PC-9 (cell line): ENCODE measurements around the gene CPSF4L. TPM values are rescaled to one million over a fixed set of nuclear protein-coding genes. Genes with fewer than 3 reads are reported as not detected.

Experiments
- BruUV-seq: library from RNA; stranded (reverse); fragments of 400-500 nt; replicated peaks from 2 replicates; lab custom pipeline; 2021; lab: Mats Ljungman, UMichigan
- CTCF ChIA-PET: fragments of 300-600 bp; sonication (Branson Sonifier 250); formaldehyde crosslinking; loops from one replicate; lab custom pipeline; 2022; ENCODE audit warnings: antibody characterized with exemption; lab: Charles Lee
- POLR2A ChIA-PET: fragments of 300-600 bp; sonication (Branson Sonifier 250); formaldehyde crosslinking; loops from one replicate; lab custom pipeline; 2022; ENCODE audit warnings: antibody characterized with exemption; ENCODE audit not compliant: unreplicated experiment; lab: Charles Lee
- DNase-seq, 2 experiments: peaks; one replicate each; pipeline versions ENCODE4 v3.0.0 to v3.0.0-alpha.2; 2015 to 2022; ENCODE audit warnings: mixed read lengths in 1 of 2
- H2AFZ ChIP-seq: fragments of 200-600 bp; sonication (generic); 2 replicates; pipeline ENCODE4 v1.8.1; 2017; ENCODE audit warnings: antibody characterized with exemption
- H3F3A ChIP-seq: fragments of 200-600 bp; sonication (generic); 2 replicates; pipeline ENCODE4 v1.8.1; 2017; ENCODE audit warnings: antibody characterized with exemption, mild to moderate bottlenecking, low read depth; ENCODE audit not compliant: insufficient read depth
- H3K27ac ChIP-seq: fragments of 200-600 bp; sonication (generic); 2 replicates; pipeline ENCODE4 v1.6.1; 2016; ENCODE audit warnings: mixed run types
- H3K27me3 ChIP-seq: fragments of 200-600 bp; sonication (generic); 2 replicates; pipeline ENCODE4 v1.6.1; 2016; ENCODE audit warnings: low read depth, mixed run types; ENCODE audit not compliant: insufficient read depth
- H3K36me3 ChIP-seq: fragments of 200-600 bp; sonication (generic); 2 replicates; pipeline ENCODE4 v1.6.1; 2016; ENCODE audit warnings: low read depth, mixed run types
- H3K4me1 ChIP-seq: fragments of 200-600 bp; sonication (generic); replicated peaks from 2 replicates; pipeline ENCODE4 v1.6.1; 2016; ENCODE audit warnings: mixed run types; ENCODE audit not compliant: insufficient read depth
- H3K4me2 ChIP-seq: fragments of 200-600 bp; sonication (generic); 2 replicates; pipeline ENCODE4 v1.6.1; 2017; ENCODE audit warnings: mixed run types
- H3K4me3 ChIP-seq: fragments of 200-600 bp; sonication (generic); 2 replicates; pipeline ENCODE4 v1.6.1; 2016; ENCODE audit warnings: mixed run types
- H3K79me2 ChIP-seq: fragments of 200-600 bp; sonication (generic); 2 replicates; pipeline ENCODE4 v1.6.1; 2017; ENCODE audit warnings: low read depth, mixed run types
- H3K9me2 ChIP-seq: fragments of 200-600 bp; sonication (generic); 2 replicates; pipeline ENCODE4 v1.8.1; 2017; ENCODE audit warnings: mild to moderate bottlenecking; ENCODE audit not compliant: insufficient read depth
- H3K9me3 ChIP-seq: fragments of 200-600 bp; sonication (generic); 2 replicates; pipeline ENCODE4 v1.8.1; 2016; ENCODE audit warnings: low read depth; ENCODE audit not compliant: insufficient read depth
- H4K20me1 ChIP-seq: fragments of 200-600 bp; sonication (generic); 2 replicates; pipeline ENCODE4 v1.8.1; 2017; ENCODE audit not compliant: insufficient read depth
- CTCF ChIP-seq: fragments of 200-600 bp; sonication (generic); conservative IDR thresholded peaks from 2 replicates; pipeline ENCODE4 v1.6.1; 2017; ENCODE audit warnings: mixed run types, antibody characterized with exemption, mild to moderate bottlenecking, moderate library complexity
- EZH2 ChIP-seq: fragments of 200-600 bp; sonication (generic); IDR thresholded peaks from 2 replicates; pipeline ENCODE4 v1.8.0; 2017; ENCODE audit warnings: antibody characterized with exemption, low read depth
- intact Hi-C: fragments of 100-400 bp; cut with micrococcal nuclease; formaldehyde crosslinking; loops from one replicate; pipeline ENCODE4 v1.10.0; 2022; ENCODE audit not compliant: unreplicated experiment
- total RNA-seq: library from RNA; stranded (reverse); gene quantifications from 2 replicates; pipeline ENCODE4 v1.2.3, GENCODE V29; 2021

Gene CPSF4L
- total RNA-seq, 1 experiment from 2014 or later = 0.52 TPM

- H3K36me3 ChIP-seq = peaks cover 13% of the 10 kb centered on the region; the same call in 1 of the 2 replicates
- no TSS peak for BruUV-seq
- CTCF ChIA-PET = interaction anchor here (0.6 to 1.0 kb wide), 2 partner anchors 15 to 704 kb away, joined by 3 read pairs; no protein-coding TSS in a partner anchor
- no peaks in the 10 kb centered on the region for H3K9me2 ChIP-seq
- peaks cover 30% of the 10 kb centered on the region for H3F3A ChIP-seq
- peaks cover 94% of the 10 kb centered on the region for H3K79me2 ChIP-seq
- H4K20me1 ChIP-seq = peaks cover 10% of the 10 kb centered on the region; the same call in 1 of the 2 replicates
- peaks cover 58% of the 10 kb centered on the region for H3K4me1 ChIP-seq
- POLR2A ChIA-PET = interaction anchor here (0.5 to 1.1 kb wide), 5 partner anchors 15 to 1155 kb away, joined by 3 to 4 read pairs (median 3); no protein-coding TSS in a partner anchor
- H3K27ac ChIP-seq = peak overlapping the region; percentile 54
- TF ChIP-seq CTCF (no peak), EZH2 (no peak)
- H2AFZ ChIP-seq = no peak overlapping the region
- H3K4me3 ChIP-seq = peak overlapping the region; percentile 46; the same call in 1 of the 2 replicates
- no peaks in the 10 kb centered on the region for H3K9me3 ChIP-seq
- H3K27me3 ChIP-seq = no peaks in the 10 kb centered on the region
- no peak for DNase-seq
- peak overlapping the region; percentile 90 for H3K4me2 ChIP-seq
- intact Hi-C loops = no loop called here
These were observed 44.5 kb upstream of the CPSF4L start for GRCh38 chr17:73305845-73306836.

GRCh38 chr17:73304971-73305812, 43.5 kb upstream of the CPSF4L start:
- ChIA-PET CTCF (interaction anchor here (0.5 to 1.0 kb wide), 2 partner anchors 14 to 63 kb away, joined by 3 read pairs; no protein-coding TSS in a partner anchor), POLR2A (interaction anchor here (0.9 kb wide), 1 partner anchor 258 kb away, joined by 3 read pairs; no protein-coding TSS in a partner anchor)
- BruUV-seq = TSS peak; percentile 79
- Histone ChIP-seq H3F3A (peaks cover 38% of the 10 kb centered on the region), H3K4me3 (peak overlapping the region; percentile 46; the same call in 1 of the 2 replicates), H3K27me3 (no peaks in the 10 kb centered on the region), H3K4me2 (peak overlapping the region; percentile 90), H2AFZ (no peak overlapping the region), H3K79me2 (peaks cover 95% of the 10 kb centered on the region), H3K9me2 (no peaks in the 10 kb centered on the region), H4K20me1 (peaks cover 13% of the 10 kb centered on the region), H3K9me3 (no peaks in the 10 kb centered on the region), H3K4me1 (peaks cover 63% of the 10 kb centered on the region), H3K36me3 (peaks cover 13% of the 10 kb centered on the region; the same call in 1 of the 2 replicates), H3K27ac (peak overlapping the region; percentile 54)
- DNase-seq = peak; percentile 57 to 64
- intact Hi-C loops = no loop called here
- TF ChIP-seq CTCF (0 out of 2 replicates have a peak, but pooled peaks have one; percentile 25), EZH2 (no peak)
